ENCODE measurements around the gene CDH4.

GRCh38 chr20:61913423-61914225 lies 661.6 kb downstream of the CDH4 start:
- no peak for TF ChIP-seq ELK1 (IDR thresholded peaks at IDR 0.05; ENCODE audit: borderline replicate concordance, low read depth, low read length)
- no peak for TF ChIP-seq CTCF (conservative IDR thresholded peaks at IDR 0.05; ENCODE audit: low read depth, low read length)
- no peak for TF ChIP-seq POLR2A (IDR thresholded peaks at IDR 0.05; ENCODE audit: low read depth, low read length)
- no peak for TF ChIP-seq RCOR1 (IDR thresholded peaks at IDR 0.05; ENCODE audit: insufficient replicate concordance, low read length)
- no peak for TF ChIP-seq MAFK (IDR thresholded peaks at IDR 0.05; ENCODE audit: low read depth, low read length)
- TF ChIP-seq USF2 (IDR thresholded peaks at IDR 0.05; ENCODE audit: low read depth, low read length): no peak
- no peak for TF ChIP-seq SMC3 (IDR thresholded peaks at IDR 0.05; ENCODE audit: low read depth, low read length)
- TF ChIP-seq RAD21 (IDR thresholded peaks at IDR 0.05; ENCODE audit: low read length): no peak
- TF ChIP-seq CHD1 (IDR thresholded peaks at IDR 0.05; ENCODE audit: low read depth, low read length): no peak
- TF ChIP-seq BHLHE40 (IDR thresholded peaks at IDR 0.05; ENCODE audit: low read depth, low read length): no peak
- no peak for TF ChIP-seq MAZ (IDR thresholded peaks at IDR 0.05; ENCODE audit: borderline replicate concordance, low read depth, low read length)
- no peak for TF ChIP-seq CEBPB (IDR thresholded peaks at IDR 0.05; ENCODE audit: low read depth, low read length)
- TF ChIP-seq RFX5 (IDR thresholded peaks at IDR 0.05; ENCODE audit: low read depth, low read length): no peak
- no peak for TF ChIP-seq NFE2L2 (IDR thresholded peaks at IDR 0.05; ENCODE audit: low read depth, low read length)

All from IMR-90 (cell line).